Nephron (organoid): ENCODE data around the gene DBF4.

Source experiments
- H3K27ac Mint-ChIP-seq, 3 experiments: 2 replicates each; pipeline ENCODE4 v1.8.0; 2020; ENCODE audit warnings: mixed read lengths in 3 of 3, mild to moderate bottlenecking in 2 of 3, moderate library complexity in 1 of 3
- H3K27me3 Mint-ChIP-seq: 2 replicates; pipeline ENCODE4 v1.8.0; 2021; ENCODE audit warnings: low read depth, mild to moderate bottlenecking, moderate library complexity, mixed read lengths
- H3K36me3 Mint-ChIP-seq: 2 replicates; pipeline ENCODE4 v1.8.0; 2020; ENCODE audit warnings: low read depth, mixed read lengths
- H3K4me1 Mint-ChIP-seq: 2 replicates; pipeline ENCODE4 v1.8.0; 2020; ENCODE audit warnings: mixed read lengths
- H3K4me3 Mint-ChIP-seq, 3 experiments: 2 replicates each; pipeline ENCODE4 v1.8.0; 2020; ENCODE audit warnings: mild to moderate bottlenecking in 3 of 3, mixed read lengths in 3 of 3, moderate library complexity in 2 of 3
- H3K9me3 Mint-ChIP-seq: 2 replicates; pipeline ENCODE4 v1.8.0; 2020; ENCODE audit warnings: mixed read lengths
- TF ChIP-seq, protein P1 (sequence below), 3 experiments: fragments of 200-600 bp; sonication (generic); IDR thresholded peaks; one replicate each; pipeline ENCODE4 v1.5.0; 2021; ENCODE audit warnings: antibody characterized with exemption in 3 of 3; ENCODE audit not compliant: unreplicated experiment in 3 of 3

Gene DBF4

DNA sequence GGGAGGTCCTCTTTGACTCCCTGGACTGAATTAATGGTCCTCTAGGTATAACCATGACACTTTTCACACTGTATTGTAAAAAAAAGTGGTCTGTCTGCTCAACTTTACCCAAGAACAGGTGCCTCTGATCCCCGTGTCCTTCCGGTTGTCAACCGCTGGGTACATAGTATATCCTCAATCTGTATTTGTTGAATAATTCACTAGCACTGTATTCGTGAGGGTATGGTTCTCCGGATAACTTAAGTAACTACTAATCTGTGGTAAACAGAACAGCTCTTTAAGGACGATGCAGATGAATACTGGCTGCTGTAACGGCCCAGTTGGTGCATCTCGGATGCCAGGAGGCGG, 57.3 kb downstream of the DBF4 start:
- Mint-ChIP-seq H3K36me3 (peaks cover 7% of the 10 kb centered on the region), H3K27me3 (peaks cover 33% of the 10 kb centered on the region), H3K9me3 (no peaks in the 10 kb centered on the region), H3K27ac (peak overlapping the region in 1 of 3 experiments; percentile 29), H3K4me1 (no peaks in the 10 kb centered on the region), H3K4me3 (peak overlapping the region; percentile 88 to 95 (median 89))
- TF ChIP-seq, protein P1, sequence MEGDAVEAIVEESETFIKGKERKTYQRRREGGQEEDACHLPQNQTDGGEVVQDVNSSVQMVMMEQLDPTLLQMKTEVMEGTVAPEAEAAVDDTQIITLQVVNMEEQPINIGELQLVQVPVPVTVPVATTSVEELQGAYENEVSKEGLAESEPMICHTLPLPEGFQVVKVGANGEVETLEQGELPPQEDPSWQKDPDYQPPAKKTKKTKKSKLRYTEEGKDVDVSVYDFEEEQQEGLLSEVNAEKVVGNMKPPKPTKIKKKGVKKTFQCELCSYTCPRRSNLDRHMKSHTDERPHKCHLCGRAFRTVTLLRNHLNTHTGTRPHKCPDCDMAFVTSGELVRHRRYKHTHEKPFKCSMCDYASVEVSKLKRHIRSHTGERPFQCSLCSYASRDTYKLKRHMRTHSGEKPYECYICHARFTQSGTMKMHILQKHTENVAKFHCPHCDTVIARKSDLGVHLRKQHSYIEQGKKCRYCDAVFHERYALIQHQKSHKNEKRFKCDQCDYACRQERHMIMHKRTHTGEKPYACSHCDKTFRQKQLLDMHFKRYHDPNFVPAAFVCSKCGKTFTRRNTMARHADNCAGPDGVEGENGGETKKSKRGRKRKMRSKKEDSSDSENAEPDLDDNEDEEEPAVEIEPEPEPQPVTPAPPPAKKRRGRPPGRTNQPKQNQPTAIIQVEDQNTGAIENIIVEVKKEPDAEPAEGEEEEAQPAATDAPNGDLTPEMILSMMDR (IDR thresholded peaks at IDR 0.05; ENCODE audit: unreplicated experiment in 3 of 3): no peak

DNA sequence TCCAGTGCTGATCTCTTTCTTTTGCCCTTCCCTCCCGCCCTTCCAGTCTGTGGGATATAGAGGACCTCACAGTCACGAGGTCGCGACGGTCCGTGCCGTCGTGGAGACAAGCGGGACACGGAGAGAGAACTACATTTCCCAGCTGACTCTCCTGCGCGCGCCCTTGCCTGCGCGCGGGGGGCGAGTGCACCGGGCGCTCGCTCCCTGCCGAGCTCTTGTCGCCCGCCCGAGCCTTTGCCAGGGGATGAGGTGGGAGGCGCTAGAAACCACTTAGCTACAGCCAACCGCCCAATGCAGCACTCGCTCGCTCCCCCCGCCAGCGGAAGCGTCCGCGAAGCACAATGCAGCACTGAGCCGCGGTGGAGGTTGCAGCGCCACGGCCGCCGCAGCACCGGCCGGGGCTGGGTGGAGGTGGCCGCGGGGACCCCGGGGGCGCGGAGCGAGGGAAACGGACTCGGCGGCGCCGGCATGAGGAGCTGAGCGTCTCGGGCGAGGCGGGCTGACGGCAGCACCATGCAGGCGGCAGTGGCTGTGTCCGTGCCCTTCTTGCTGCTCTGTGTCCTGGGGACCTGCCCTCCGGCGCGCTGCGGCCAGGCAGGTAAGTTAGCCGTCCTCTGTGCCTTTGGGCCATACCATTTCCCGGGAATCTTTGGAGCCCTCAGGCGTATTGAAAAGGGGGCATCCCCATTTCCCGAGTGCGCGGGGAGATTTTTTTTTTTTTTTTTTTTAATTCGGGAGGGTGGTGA, 57.8 kb downstream of the DBF4 start, which contains the start of gene ADAM22:
Gene ADAM22, plus strand, starts transcription at position 299 of the 746 bp plus-strand sequence. Its CDS starts 215 bp downstream, at position 514.
- Mint-ChIP-seq H3K27me3 (peaks cover 33% of the 10 kb centered on the region), H3K9me3 (no peaks in the 10 kb centered on the region), H3K36me3 (peaks cover 7% of the 10 kb centered on the region), H3K4me1 (no peaks in the 10 kb centered on the region), H3K4me3 (peak within 1 kb of the TSS; percentile 88 to 95 (median 89)), H3K27ac (peak within 1 kb of the TSS in 1 of 3 experiments; percentile 29)
- TF ChIP-seq, protein P1 (IDR thresholded peaks at IDR 0.05; ENCODE audit: unreplicated experiment in 3 of 3): no peak

DNA sequence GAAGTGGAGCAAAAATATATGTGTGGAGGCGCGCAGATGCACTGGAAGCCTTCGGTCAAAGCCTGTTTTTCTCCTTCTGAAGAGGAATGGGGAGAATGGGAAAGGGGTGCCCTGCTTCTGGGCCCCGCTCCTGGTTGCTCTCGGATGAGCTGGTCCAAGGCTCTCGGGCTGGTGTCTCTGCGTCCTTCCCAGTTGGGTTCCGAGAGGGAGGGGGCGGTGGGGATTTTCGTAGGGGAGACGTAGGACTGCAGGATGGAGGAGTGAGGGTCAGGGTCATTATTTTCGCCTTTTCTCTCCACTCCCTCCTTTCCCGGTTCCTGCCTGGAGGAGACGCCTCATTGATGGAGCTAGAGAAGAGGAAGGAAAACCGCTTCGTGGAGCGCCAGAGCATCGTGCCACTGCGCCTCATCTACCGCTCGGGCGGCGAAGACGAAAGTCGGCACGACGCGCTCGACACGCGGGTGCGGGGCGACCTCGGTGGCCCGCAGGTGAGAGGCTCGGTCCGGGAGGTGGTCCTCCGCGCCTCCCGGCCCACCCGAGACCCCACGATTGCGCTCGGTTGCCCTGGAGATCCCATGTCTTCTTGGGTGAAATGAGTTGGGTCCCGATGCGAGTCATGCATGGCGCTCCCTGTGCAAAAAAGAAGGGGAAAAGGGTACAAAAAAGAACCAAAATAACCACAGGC, 58.5 kb downstream of the DBF4 start:
- H3K27ac Mint-ChIP-seq: no peak overlapping the region
- peak overlapping the region; percentile 88 to 95 (median 89) for H3K4me3 Mint-ChIP-seq
- no peaks in the 10 kb centered on the region for H3K4me1 Mint-ChIP-seq
- H3K27me3 Mint-ChIP-seq: peaks cover 33% of the 10 kb centered on the region
- no peaks in the 10 kb centered on the region for H3K9me3 Mint-ChIP-seq
- peaks cover 7% of the 10 kb centered on the region for H3K36me3 Mint-ChIP-seq
- TF ChIP-seq, protein P1 (IDR thresholded peaks at IDR 0.05; ENCODE audit: unreplicated experiment in 3 of 3): no peak

DNA sequence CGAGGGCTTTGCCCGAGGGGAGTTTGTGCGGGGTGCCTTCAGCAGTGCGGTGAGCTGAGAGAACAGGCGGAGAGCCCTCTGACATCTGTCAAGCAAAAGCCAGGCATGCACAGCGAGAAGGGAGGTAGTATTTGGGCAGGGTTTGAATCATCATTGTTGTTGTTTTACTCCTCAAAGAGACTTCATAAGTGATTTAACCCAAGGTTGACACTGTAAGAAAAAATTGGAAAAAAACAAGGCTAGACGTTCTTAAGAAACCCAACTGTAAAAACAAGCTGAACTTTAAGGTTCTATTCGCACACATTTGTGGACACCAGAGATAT, 59.1 kb downstream of the DBF4 start:
- TF ChIP-seq, protein P1 (IDR thresholded peaks at IDR 0.05; ENCODE audit: unreplicated experiment in 3 of 3): no peak
- peaks cover 33% of the 10 kb centered on the region for H3K27me3 Mint-ChIP-seq
- H3K4me1 Mint-ChIP-seq: no peaks in the 10 kb centered on the region
- no peak overlapping the region for H3K27ac Mint-ChIP-seq
- H3K4me3 Mint-ChIP-seq: peak overlapping the region; percentile 88 to 95 (median 89)
- H3K36me3 Mint-ChIP-seq: peaks cover 7% of the 10 kb centered on the region
- H3K9me3 Mint-ChIP-seq: no peaks in the 10 kb centered on the region

DNA sequence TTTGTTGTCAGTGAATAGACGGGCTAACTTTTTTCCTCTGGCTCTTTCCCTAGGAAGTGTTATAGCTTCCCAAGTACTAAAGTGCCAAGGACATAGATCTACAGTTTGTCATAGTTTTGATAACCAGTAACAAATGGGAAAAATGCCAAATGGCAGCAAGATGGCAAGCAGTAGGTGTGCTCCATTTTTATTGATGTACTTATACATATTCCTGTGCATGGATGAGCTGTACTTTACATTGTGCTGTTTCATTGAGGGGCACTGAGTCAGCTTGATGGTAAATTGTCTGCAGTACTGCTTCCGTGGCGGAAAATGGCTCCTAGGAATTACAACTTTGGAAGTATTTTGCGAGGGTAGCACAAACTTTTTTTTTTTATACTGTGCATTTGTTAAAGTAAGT, 64.8 kb downstream of the DBF4 start:
- H3K27me3 Mint-ChIP-seq: peaks cover 10% of the 10 kb centered on the region
- H3K9me3 Mint-ChIP-seq: no peaks in the 10 kb centered on the region
- no peak overlapping the region for H3K4me3 Mint-ChIP-seq
- no peak overlapping the region for H3K27ac Mint-ChIP-seq
- TF ChIP-seq, protein P1 (IDR thresholded peaks at IDR 0.05; ENCODE audit: unreplicated experiment in 3 of 3): no peak
- H3K4me1 Mint-ChIP-seq: no peaks in the 10 kb centered on the region
- H3K36me3 Mint-ChIP-seq: peaks cover 7% of the 10 kb centered on the region
